Right lobe of liver (tissue), 4 donors: ENCODE results near the gene LHX1.

Source experiments
- POLR2A ChIP-seq: fragments of 450-650 bp; IDR thresholded peaks from one replicate; pipeline ENCODE4 v1.6.1; 2017; ENCODE audit warnings: antibody characterized with exemption, mild to moderate bottlenecking
- TF ChIP-seq, protein P1 (sequence below), 4 donors: fragments of 200-600 bp in 3 of 4; fragments of 450-650 bp in 1 of 4; IDR thresholded peaks; one replicate each; pipeline versions ENCODE4 v1.5.1 to v1.8.0; 2016 to 2022; ENCODE audit warnings: antibody characterized with exemption in 4 of 4, mild to moderate bottlenecking in 2 of 4
- donor health status: DM: no; HTN: no; CAD: no.
- donor health status: DM: no; HTN: no; CAD: no.
- donor health status: DM: no; HTN: yes; CAD: no.

DNA sequence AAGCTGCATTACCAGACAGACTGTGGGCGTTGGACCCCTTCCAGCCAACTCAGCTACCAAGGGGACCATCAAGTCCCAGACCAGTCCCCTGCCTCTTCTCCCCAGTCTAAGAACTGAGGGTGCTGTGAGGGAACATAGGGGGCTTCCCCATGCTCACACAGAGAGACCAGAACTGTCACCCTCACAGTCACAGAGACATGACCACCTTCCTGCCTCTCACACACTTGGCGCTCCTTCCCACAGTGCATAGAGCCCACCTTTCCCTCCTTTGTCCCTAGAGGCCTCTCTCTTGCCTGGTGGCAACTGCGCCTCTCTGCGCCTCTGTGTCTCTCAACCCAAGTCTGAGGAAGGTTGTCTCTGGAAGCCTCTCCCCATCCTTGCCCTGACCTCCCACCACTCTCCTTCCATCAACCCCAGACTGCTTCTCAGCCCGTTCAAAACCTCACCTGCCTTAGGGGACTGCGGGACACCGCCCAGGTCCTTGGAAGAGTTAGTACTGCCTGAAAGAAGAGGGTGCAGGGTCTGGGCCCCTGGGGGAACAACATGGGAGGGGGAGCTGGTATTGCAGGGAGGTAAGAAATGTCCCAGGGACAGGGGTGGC lies 6.1 kb upstream of the LHX1 start:
- TF ChIP-seq POLR2A = no peak
- TF ChIP-seq, protein P1, sequence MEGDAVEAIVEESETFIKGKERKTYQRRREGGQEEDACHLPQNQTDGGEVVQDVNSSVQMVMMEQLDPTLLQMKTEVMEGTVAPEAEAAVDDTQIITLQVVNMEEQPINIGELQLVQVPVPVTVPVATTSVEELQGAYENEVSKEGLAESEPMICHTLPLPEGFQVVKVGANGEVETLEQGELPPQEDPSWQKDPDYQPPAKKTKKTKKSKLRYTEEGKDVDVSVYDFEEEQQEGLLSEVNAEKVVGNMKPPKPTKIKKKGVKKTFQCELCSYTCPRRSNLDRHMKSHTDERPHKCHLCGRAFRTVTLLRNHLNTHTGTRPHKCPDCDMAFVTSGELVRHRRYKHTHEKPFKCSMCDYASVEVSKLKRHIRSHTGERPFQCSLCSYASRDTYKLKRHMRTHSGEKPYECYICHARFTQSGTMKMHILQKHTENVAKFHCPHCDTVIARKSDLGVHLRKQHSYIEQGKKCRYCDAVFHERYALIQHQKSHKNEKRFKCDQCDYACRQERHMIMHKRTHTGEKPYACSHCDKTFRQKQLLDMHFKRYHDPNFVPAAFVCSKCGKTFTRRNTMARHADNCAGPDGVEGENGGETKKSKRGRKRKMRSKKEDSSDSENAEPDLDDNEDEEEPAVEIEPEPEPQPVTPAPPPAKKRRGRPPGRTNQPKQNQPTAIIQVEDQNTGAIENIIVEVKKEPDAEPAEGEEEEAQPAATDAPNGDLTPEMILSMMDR (IDR thresholded peaks at IDR 0.05) = no peak
